Left forelimb (tissue), 1 donor: ENCODE measurements around the gene DIRAS1.
"Not testable (repeated sequence)": the region's sequence is repeated elsewhere in the genome, so short reads cannot be mapped to it uniquely, and the experiment has no call there.

Source experiments
- DNase-seq: peaks from one replicate; pipeline ENCODE4 v3.0.0-alpha.2; 2018; ENCODE audit warnings: low spot score

Gene DIRAS1

GRCh38 chr19:2711172-2711874, 9.8 kb downstream of the DIRAS1 start:
- no peak for DNase-seq

GRCh38 chr19:2706251-2706650, 14.9 kb downstream of the DIRAS1 start:
- DNase-seq = no peak

GRCh38 chr19:2703691-2704216, 17.4 kb downstream of the DIRAS1 start:
- DNase-seq = no peak

- no peak for DNase-seq
Measured at GRCh38 chr19:2703077-2703437, 18.1 kb downstream of the DIRAS1 start.

- peak; percentile 94 for DNase-seq
Measured at GRCh38 chr19:2702170-2703076, 18.7 kb downstream of the DIRAS1 start, which contains the start of gene GNG7. TSS of gene GNG7 (minus strand) at chr19:2702694. CDS start at chr19:2520688, 182,006 bp downstream.

GRCh38 chr19:2701361-2702169, 19.6 kb downstream of the DIRAS1 start:
- no peak for DNase-seq

- DNase-seq = no peak
Measured at GRCh38 chr19:2700660-2701360, 20.4 kb downstream of the DIRAS1 start.

GRCh38 chr19:2699413-2700140, 21.6 kb downstream of the DIRAS1 start:
- DNase-seq = no peak

GRCh38 chr19:2694196-2694595, 27.0 kb downstream of the DIRAS1 start:
- no peak for DNase-seq

GRCh38 chr19:2693492-2694160, 27.5 kb downstream of the DIRAS1 start:
- DNase-seq = no peak

- DNase-seq = no peak
Measured at GRCh38 chr19:2691951-2692350, 29.2 kb downstream of the DIRAS1 start.

GRCh38 chr19:2690856-2691255, 30.3 kb downstream of the DIRAS1 start:
- DNase-seq = no peak

- DNase-seq = no peak
Measured at GRCh38 chr19:2686360-2686759, 34.8 kb downstream of the DIRAS1 start.

GRCh38 chr19:2685204-2685704, 35.9 kb downstream of the DIRAS1 start:
- DNase-seq = no peak

- no peak for DNase-seq
Measured at GRCh38 chr19:2683430-2684003, 37.7 kb downstream of the DIRAS1 start.

GRCh38 chr19:2680808-2681207, 40.4 kb downstream of the DIRAS1 start:
- DNase-seq = no peak

GRCh38 chr19:2679439-2679838, 41.7 kb downstream of the DIRAS1 start:
- no peak for DNase-seq

- not testable (repeated sequence) for DNase-seq
Measured at GRCh38 chr19:2678948-2679347, 42.2 kb downstream of the DIRAS1 start.

- DNase-seq = no peak
Measured at GRCh38 chr19:2678044-2678671, 43.0 kb downstream of the DIRAS1 start.
